Testis (tissue), 3 donors: ENCODE results near the gene L1CAM. TPM values are rescaled to one million over a fixed set of nuclear protein-coding genes. Genes with fewer than 3 reads are reported as not detected.

Source experiments
- DNase-seq: peaks from one replicate; pipeline ENCODE4 v3.0.0-alpha.2; 2019
- H3K27ac ChIP-seq, 2 donors: fragments of 200-600 bp; sonication (generic); one replicate each; pipeline ENCODE4 v1.5.1; 2019
- H3K27me3 ChIP-seq: fragments of 200-600 bp; sonication (generic); one replicate; pipeline ENCODE4 v1.5.1; 2019
- H3K36me3 ChIP-seq: fragments of 200-600 bp; sonication (generic); one replicate; pipeline ENCODE4 v1.5.1; 2017; ENCODE audit warnings: low read depth; ENCODE audit errors: missing control alignments
- H3K4me1 ChIP-seq: fragments of 200-600 bp; sonication (generic); one replicate; pipeline ENCODE4 v1.5.1; 2019
- H3K4me3 ChIP-seq, 2 donors: fragments of 200-600 bp; sonication (generic); one replicate each; pipeline ENCODE4 v1.5.1; 2017 to 2019
- H3K9me3 ChIP-seq: fragments of 200-600 bp; sonication (generic); one replicate; pipeline ENCODE4 v1.5.1; 2017
- POLR2A ChIP-seq: fragments of 450-650 bp; IDR thresholded peaks from one replicate; pipeline ENCODE4 v1.6.1; 2017; ENCODE audit warnings: antibody characterized with exemption, mild to moderate bottlenecking, moderate library complexity
- WGBS, 2 donors: methylation state at CpG; one replicate each; pipeline ENCODE4 v1.1.5; 2018; 5-methylcytosine and 5-hydroxymethylcytosine counted together
- intact Hi-C: fragments of 100-400 bp; cut with DNase I; formaldehyde crosslinking; loops from one replicate; pipeline ENCODE4 v1.15.1; 2023; ENCODE audit warnings: low total_unique reads
- polyA plus RNA-seq: library from polyadenylated mRNA; stranded (reverse); fragments of 350-450 nt; fragmentation: Illumina TruSeq; extraction: RNeasy Lipid Tissue Mini Kit (QIAGEN cat#74804); gene quantifications from one replicate; pipeline ENCODE4 v1.2.3, GENCODE V29; 2014; ENCODE audit warnings: low read depth, low replicate concordance; ENCODE audit not compliant: insufficient read depth
- total RNA-seq, 2 donors: library from RNA; depleted of rRNA; stranded (reverse); fragments of >200 nt; gene quantifications; one replicate each; pipeline ENCODE4 v1.2.3, GENCODE V29; 2016
- TF ChIP-seq, protein P1 (sequence below), 3 experiments: fragments of 450-650 bp in 2 of 3; fragments of 200-600 bp in 1 of 3; sonication (generic) in 1 of 3; IDR thresholded peaks; one replicate each; pipeline ENCODE4 v1.5.1; 2016 to 2019; ENCODE audit warnings: antibody characterized with exemption in 3 of 3, mild to moderate bottlenecking in 2 of 3, moderate library complexity in 1 of 3

L1CAM gene
- total and polyA plus RNA-seq, 3 donors from 2014 or later: 1.7 to 4.5 (median 2.5) TPM

DNA sequence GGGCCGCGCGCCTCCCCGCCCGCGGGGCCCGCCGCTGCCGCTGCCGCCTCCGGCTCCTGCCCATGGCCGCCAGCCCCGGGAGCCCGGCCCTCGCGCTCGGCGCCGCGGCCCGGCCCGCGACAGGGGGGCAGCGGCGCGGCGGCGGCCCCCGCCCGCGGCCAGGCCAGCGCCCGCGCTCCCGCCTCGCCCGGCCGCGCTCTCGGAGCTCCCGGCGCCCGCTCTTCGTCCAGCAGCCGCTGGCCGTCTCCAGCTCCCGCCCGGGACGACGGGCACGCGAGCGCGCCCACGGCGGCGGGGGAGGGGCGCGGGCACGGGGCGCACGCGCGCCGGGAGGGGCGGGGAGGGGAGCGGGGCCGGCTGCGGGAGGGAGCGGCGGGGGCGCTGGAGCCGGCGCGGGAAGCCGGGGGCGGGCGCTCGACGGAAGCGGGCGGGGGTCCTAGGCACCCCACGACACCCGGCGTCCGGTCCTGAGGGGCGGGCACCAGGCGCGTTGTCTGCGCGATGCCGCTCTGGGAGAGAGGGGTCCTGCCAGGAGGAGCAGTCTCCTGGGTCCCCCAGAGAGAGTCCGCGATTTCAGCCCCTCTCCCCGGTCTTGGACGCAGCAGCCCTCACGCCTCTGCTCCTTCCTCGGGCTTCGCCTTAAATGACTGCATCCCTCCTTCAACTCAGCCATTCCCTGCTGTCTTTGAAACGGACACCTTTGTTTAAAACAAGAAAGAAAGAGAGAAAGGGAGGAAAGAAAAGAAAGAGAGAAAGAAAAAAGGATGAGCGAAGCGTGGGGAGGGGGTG, 55.1 kb downstream of the L1CAM start:
- Histone ChIP-seq H3K4me3 (no peak overlapping the region), H3K27me3 (no peaks in the 10 kb centered on the region), H3K27ac (no peak overlapping the region), H3K36me3 (no peaks in the 10 kb centered on the region), H3K9me3 (no peaks in the 10 kb centered on the region), H3K4me1 (peaks cover 4% of the 10 kb centered on the region)
- no peak for DNase-seq
- intact Hi-C loops: no loop called here
- WGBS, 2 donors: 7 to 24% methylated on average over 4 to 8 of the region's 102 CpGs
- no peak for TF ChIP-seq POLR2A
- TF ChIP-seq, protein P1, sequence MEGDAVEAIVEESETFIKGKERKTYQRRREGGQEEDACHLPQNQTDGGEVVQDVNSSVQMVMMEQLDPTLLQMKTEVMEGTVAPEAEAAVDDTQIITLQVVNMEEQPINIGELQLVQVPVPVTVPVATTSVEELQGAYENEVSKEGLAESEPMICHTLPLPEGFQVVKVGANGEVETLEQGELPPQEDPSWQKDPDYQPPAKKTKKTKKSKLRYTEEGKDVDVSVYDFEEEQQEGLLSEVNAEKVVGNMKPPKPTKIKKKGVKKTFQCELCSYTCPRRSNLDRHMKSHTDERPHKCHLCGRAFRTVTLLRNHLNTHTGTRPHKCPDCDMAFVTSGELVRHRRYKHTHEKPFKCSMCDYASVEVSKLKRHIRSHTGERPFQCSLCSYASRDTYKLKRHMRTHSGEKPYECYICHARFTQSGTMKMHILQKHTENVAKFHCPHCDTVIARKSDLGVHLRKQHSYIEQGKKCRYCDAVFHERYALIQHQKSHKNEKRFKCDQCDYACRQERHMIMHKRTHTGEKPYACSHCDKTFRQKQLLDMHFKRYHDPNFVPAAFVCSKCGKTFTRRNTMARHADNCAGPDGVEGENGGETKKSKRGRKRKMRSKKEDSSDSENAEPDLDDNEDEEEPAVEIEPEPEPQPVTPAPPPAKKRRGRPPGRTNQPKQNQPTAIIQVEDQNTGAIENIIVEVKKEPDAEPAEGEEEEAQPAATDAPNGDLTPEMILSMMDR (IDR thresholded peaks at IDR 0.05): no peak

GRCh38 chrX:153829799-153830639, 56.0 kb downstream of the L1CAM start, which contains the start of gene PDZD4:
PDZD4 (minus strand) TSS chrX:153830544; CDS start chrX:153830298, 246 bp downstream.
- no peak for DNase-seq
- 0% methylated on average over 3 of the region's 97 CpGs; no CpG with 5 or more reads in 1 of the 2 donors for WGBS, 2 donors
- no peaks in the 10 kb centered on the region for H3K27me3 ChIP-seq
- H3K4me1 ChIP-seq: peaks cover 4% of the 10 kb centered on the region
- no peaks in the 10 kb centered on the region for H3K9me3 ChIP-seq
- intact Hi-C loops: no loop called here
- TF ChIP-seq POLR2A: no peak
- TF ChIP-seq, protein P1 (IDR thresholded peaks at IDR 0.05): no peak
- peak within 1 kb of the TSS; percentile 4 to 44 for H3K4me3 ChIP-seq
- no peak within 1 kb of the TSS for H3K27ac ChIP-seq
- no peaks in the 10 kb centered on the region for H3K36me3 ChIP-seq

DNA sequence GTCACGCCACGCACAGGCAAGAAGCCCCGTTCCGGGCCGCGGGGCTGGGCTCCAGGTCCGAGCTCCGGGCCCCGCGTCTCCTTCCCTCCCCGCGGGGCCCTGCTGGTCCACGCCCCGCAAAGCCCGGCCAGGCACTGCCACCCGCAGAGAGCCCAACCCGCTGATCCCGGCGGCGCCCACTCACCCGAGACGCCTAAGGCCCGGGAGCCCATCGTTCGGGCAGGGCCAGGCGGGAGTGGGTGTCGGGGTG, 56.5 kb downstream of the L1CAM start:
- no peak for TF ChIP-seq POLR2A
- TF ChIP-seq, protein P1 (IDR thresholded peaks at IDR 0.05): no peak
- DNase-seq: no peak
- H3K27ac ChIP-seq: no peak overlapping the region
- no peaks in the 10 kb centered on the region for H3K9me3 ChIP-seq
- peaks cover 4% of the 10 kb centered on the region for H3K4me1 ChIP-seq
- peak overlapping the region; percentile 4 to 44 for H3K4me3 ChIP-seq
- H3K27me3 ChIP-seq: no peaks in the 10 kb centered on the region
- WGBS, 2 donors: no CpG with 5 or more reads among the region's 27 CpGs
- intact Hi-C loops: no loop called here
- no peaks in the 10 kb centered on the region for H3K36me3 ChIP-seq

DNA sequence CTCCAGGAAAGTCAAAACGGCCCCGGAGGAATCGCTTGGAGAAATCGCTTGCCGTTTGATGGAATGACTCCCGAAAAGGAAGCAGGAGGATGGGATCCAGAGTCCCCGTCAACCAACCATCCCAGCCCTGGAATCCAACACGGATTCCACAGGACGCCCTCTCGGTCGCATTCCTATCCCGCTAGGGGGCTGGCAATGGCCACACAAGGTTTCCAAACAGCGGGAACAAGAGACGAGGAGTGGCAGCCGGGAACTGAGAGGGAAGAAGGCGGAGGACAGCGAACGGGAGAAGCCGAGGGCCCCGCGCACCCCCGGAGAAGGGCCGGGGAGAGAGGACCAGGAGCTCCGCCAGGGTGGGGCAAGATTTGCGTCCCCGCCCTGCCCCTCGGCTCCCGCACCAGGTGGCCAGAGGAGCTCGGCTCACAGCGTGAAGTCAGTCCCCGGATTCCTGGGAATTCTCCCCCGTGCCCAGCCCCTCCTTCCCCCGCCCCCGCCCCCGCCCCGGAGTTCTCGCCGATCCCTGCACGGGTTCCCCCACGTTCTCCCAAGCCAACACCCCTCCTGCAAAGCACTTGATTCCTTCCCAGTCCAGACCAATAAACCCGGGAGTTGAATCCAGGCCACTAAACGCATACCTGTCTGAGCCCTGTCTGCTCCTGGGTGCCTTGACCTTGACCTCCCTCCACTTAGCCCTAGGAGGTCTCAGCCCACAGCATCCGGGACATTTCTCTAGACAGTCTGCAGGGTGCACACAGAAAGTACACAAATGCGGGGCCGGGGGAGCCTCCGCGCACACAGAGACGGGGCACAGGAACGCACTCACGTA, 57.0 kb downstream of the L1CAM start:
- Histone ChIP-seq H3K36me3 (no peaks in the 10 kb centered on the region), H3K4me3 (no peak overlapping the region), H3K9me3 (no peaks in the 10 kb centered on the region), H3K4me1 (peaks cover 4% of the 10 kb centered on the region), H3K27me3 (no peaks in the 10 kb centered on the region), H3K27ac (no peak overlapping the region)
- intact Hi-C loops: no loop called here
- WGBS, 2 donors: 2% methylated on average over 24 of the region's 50 CpGs; no CpG with 5 or more reads in 1 of the 2 donors
- TF ChIP-seq, protein P1 (IDR thresholded peaks at IDR 0.05): no peak
- TF ChIP-seq POLR2A: no peak
- DNase-seq: no peak
